Measurements from ENCODE around the gene PRKCE.

- TF ChIP-seq POLR2A (IDR thresholded peaks at IDR 0.05; ENCODE audit: low read depth, low read length) (no peak), POLR2AphosphoS5 (IDR thresholded peaks at IDR 0.05; ENCODE audit: low read depth, low read length) (no peak), TAF1 (IDR thresholded peaks at IDR 0.05; ENCODE audit: borderline replicate concordance, low read depth, low read length) (no peak)
Measured at GRCh38 chr2:45707006-45707405, 55.5 kb downstream of the PRKCE start.
